Fibroblast of the aortic adventitia (primary cell): ENCODE data around the gene SLX9. TPM values are rescaled to one million over a fixed set of nuclear protein-coding genes. Genes with fewer than 3 reads are reported as not detected.
"Not testable (repeated sequence)": the region's sequence is repeated elsewhere in the genome, so short reads cannot be mapped to it uniquely, and the experiment has no call there.

ENCODE experiments used
- DNase-seq: peaks from one replicate; pipeline ENCODE4 v3.0.0-alpha.2; 2010; ENCODE audit warnings: low read depth
- H3K4me3 ChIP-seq: 2 replicates; pipeline ENCODE4 v1.5.1; 2011; ENCODE audit warnings: low read depth, mild to moderate bottlenecking, control low read depth, low read length, moderate library complexity
- CTCF ChIP-seq: IDR thresholded peaks from 2 replicates; pipeline ENCODE4 v1.5.1; 2011; ENCODE audit warnings: mild to moderate bottlenecking, low read length, control low read depth, inconsistent platforms; ENCODE audit not compliant: insufficient read depth
- total RNA-seq: library from RNA; depleted of rRNA; stranded (reverse); fragments of >200 nt; gene quantifications from 2 replicates; pipeline ENCODE4 v1.2.3, GENCODE V29; 2012; ENCODE audit warnings: low replicate concordance

Gene SLX9
- total RNA-seq, 1 donor: 6.0 TPM

DNA sequence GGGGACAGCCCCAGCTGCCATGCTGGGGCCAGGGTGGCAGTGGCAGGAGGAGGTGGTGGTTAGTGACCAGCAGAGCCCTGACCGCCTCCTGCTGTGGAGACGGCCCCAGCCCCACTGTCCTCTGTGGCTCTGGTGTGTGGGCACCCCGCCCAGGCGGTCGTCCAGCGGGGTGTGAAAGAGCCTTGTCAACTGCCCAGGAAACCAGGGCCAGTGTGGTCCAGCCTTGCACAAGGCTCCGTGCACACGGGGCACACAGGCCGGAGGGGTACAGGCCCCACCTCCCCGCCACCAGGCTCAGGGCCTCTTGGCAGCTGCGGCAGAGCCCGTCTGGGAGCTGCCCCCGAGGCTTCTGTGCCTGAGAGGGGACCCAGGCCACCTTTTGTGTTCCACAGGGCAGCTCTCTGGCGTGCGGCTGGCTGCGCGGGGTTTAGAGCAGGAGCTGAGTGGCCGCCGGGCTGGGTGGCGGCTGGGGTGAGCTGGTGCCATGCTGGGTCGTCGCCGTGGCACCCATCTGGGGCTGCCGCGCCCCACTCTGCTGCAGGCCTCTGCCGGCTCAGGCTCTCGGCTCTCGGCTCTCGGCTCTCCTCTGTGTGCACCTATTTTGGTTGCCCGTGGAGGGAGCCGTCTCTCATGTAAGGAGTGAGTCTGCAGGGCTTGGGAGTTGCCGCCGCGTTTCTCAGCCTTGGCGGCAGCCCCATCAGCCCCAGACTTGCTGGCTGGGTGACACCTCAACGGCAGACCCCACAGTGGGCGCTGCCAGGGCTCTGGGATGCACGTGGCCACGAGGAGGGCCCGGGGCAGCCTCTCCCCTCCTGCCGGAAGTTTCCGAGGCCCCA lies 36.1 kb downstream of the SLX9 start:
- DNase-seq: no peak
- no peak for TF ChIP-seq CTCF
- no peak overlapping the region for H3K4me3 ChIP-seq

DNA sequence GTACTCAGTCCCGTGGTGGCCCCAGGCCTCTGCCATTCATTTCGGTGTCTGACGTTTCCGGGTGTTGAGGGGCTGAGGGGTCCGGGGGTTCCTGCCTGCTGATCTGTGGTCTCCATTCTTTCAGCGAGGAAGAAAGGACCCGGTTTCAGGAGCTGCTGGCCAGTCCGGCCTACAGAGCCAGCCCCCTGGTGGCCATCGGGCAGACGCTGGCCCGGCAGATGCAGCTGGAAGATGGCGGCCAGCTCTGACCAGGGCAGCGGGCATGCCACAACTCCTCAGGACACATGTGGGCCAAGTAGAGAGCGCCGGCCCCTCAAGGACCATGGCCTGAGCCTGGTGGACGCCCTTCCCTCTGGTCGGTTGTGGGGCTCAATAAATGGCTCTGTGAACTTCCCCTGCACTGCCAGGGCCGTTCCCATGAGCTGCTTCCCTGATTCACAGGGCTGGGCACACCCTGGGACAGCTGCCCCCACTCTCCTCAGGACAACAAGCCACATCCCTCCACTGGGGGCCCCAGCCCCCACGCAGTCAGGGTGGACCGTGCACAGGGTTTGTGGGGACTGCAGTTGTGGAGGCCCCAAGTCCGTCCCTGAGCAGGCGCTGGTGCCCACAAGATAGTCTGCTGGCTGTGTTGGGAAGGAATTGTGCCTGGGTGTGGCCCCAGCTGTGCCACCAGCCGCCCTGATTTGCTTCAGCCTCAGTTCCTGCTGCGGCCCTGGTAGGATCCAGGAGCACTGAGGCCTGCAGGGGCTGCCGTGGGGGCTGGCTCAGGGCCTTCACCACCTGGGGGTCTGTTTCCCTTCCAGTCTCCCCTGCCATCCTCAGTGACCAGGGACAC lies 36.9 kb downstream of the SLX9 start:
- DNase-seq: not testable (repeated sequence)

GRCh38 chr21:44977616-44978340 lies 37.9 kb downstream of the SLX9 start:
- TF ChIP-seq CTCF: no peak

More for the DNA sequence above, 36.9 kb downstream of the SLX9 start:
- H3K4me3 ChIP-seq: not testable (repeated sequence)

DNA sequence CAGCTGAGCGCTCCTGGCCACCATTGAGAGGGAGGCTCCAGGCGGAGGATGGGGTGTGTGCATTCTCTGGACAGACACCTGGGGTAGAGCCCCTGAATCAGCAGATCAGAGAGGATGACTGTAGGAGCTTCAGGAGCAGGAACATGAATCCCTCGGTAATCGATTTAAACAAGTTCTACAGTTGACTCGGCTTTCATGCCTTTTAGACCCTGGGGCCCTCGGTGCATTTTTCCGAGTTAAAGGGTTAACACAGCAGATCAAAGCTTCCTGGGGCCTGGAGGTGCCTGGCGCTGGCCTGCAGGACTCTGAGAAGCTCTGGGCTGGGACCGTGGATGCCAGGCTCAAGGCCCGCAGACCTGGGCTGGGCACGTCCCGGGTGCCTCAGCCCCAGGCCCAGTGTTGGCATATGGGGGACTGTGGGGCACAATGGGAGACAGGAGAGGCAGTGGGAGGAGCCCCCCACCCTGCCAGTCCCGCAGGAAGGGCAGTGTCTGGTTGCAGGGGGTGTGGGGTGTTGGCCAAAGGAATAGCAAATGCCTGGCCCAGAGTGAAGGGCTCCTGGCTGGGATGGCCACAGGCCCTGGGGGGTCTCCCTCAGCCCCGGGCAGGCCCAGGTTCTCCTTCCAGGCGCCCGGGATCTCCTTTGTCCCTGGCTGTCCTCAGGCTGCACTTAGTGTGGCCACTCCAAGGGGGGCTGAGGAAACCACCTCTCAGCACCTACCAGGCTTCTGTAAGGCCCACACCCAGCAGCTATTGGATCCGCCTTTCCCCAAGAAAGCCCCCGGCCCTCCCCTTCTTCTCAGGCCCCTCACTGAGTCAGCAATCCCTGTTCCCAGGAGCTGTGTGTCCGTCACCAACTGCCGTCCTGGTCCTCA lies 40.1 kb downstream of the SLX9 start:
- no peak for DNase-seq
- H3K4me3 ChIP-seq: no peak overlapping the region
- TF ChIP-seq CTCF: no peak

More at GRCh38 chr21:44977616-44978340, 37.9 kb downstream of the SLX9 start:
- H3K4me3 ChIP-seq: no peak overlapping the region
- no peak for DNase-seq

DNA sequence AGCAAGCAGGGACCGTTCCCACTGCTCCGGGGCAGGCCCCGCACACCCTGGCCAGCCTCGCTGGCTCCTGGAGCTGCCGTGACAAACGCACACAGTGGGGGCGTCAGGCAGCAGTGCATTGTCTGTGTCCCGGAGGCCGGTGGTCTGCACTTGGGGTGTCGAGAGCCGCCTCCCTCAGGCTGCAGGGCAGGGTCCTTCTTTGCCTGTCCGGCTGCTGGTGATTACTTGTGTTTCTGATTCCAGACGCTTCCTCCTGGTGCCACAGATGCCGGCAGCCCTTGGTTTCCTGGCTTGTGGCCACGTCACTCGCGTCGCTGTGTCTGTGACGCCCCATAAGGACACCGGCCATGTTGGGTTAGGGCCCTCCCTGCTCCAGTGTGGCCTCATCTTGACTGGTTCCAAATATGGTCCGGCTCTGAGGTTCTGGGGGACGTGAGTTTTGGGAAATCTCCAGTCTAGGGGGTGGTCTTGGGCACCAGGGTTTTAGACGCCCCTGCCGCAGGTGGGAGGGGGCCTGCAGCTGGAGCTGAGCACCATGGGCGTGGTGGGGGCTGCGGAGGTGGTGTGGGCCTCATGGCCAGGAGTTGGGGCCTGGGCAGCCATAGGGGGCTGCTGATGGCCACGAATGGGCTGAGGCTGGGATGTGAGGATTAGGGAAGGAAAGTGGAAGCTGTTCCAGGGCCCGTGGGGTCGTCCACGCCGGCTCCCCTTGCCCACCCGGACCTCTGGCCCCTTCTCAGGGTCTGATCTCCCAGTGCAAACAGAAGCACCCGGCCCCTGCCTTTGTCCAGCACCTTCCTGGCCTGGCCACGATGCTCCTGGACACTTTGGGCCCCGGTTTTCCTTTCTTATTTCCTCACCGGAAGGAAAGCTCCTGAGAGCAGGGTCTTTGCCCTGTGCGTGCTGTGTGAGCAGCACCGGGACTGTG lies 41.0 kb downstream of the SLX9 start:
- no peak for DNase-seq
- TF ChIP-seq CTCF: no peak

More for the DNA sequence above, 41.0 kb downstream of the SLX9 start:
- no peak overlapping the region for H3K4me3 ChIP-seq
